GM12801 (cell line): Measurements from ENCODE around the gene XPNPEP2.

Experiments used
- CTCF ChIP-seq: IDR thresholded peaks from one replicate; pipeline ENCODE4 v1.5.1; 2011; ENCODE audit warnings: control low read depth; ENCODE audit not compliant: insufficient read length; ENCODE audit errors: extremely low read depth

The XPNPEP2 gene

DNA sequence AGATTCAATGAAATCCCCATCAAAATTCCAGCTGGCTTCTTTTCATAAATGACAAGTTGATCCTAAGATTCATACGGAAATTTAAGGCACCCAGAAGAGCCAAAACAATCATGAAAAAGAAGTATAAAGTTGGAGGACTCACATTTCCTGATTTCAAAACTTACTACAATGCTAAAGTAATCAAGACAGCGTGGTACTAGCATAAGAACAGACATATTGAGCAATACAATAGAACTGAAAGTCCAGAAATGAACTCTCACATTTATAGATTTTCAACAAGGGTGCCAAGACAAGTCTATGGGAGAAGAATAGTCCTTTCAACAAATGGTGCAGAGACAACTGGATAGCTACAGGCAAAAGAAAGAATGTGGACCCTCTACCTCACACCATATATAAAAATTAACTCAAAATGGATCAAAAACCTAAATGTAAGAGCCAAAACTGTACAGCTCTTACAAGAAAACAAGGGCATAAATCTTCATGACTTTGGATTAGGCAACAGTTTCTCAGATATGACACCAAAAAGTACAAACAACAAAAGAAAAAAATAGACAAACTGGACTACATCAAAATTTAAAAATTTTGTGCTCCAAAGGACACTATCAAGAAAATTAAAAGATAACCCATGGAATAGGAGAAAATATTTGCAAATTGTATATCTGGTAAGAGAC is 69.5 kb downstream of the XPNPEP2 start:
- TF ChIP-seq CTCF = no peak

DNA sequence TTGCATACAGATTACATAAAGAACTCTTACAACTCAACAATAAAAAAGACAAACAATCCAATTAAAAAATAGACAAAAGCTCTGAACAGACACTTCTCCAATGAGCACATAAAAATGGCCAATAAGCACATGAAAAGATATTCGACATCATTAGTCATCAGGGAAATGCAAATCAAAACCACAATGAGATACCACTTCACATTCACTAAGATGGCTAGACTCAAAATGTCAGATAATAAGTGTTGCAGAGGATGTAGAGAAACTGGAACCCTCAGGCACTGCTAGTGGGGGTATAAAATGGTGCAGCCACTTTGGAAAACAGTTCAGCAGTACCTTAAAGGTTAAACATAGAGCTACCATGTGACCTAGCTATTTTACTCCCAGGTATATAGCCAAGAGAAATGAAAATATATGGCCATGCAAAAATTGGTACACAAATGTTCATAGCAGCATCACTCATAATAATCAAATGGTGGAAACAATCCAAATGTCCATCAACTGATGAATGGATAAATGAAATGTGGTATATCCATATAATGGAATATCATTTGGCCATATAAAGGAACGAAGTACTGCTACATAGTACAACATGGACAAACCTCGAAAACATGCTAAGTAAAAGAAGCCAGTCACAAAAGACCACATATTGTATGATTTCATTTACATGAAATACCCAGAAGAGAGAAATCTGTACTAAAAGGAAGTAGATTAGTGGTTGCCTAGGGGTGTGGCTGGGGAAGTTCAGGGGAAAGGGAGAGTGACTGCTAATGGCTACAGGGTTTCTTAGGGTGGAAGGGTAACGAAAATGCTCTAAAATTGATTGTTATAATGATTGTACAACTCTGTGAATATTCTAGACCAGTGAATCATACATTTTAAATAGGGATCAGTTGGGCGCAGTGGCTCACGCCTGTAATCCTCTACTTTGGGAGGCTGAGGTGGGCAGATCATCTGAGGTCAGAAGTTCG is 70.3 kb downstream of the XPNPEP2 start:
- no peak for TF ChIP-seq CTCF

- no peak for TF ChIP-seq CTCF
Measured at GRCh38 chrX:129813662-129814368, 75.0 kb downstream of the XPNPEP2 start.

- no peak for TF ChIP-seq CTCF
Measured at GRCh38 chrX:129818123-129818522, 79.3 kb downstream of the XPNPEP2 start.
